HepG2 (cell line): ENCODE measurements around the gene PMVK. TPM values are rescaled to one million over a fixed set of nuclear protein-coding genes. Genes with fewer than 3 reads are reported as not detected.
A peak's percentile ranks its signal among the peaks of the same experiment; 100 is the strongest.

Experiments
- BCL3 ChIP-seq: sonication (generic); formaldehyde crosslinking; IDR thresholded peaks from 2 replicates; pipeline ENCODE4 v1.5.1; 2020; ENCODE audit warnings: mild to moderate bottlenecking, missing genetic modification reagents, moderate library complexity
- HDAC6 ChIP-seq: fragments of 200-600 bp; sonication (generic); IDR thresholded peaks from 2 replicates; pipeline ENCODE4 v1.7.0; 2017; ENCODE audit warnings: mild to moderate bottlenecking, antibody characterized with exemption, low read length, low read depth
- HES4 ChIP-seq: sonication (generic); formaldehyde crosslinking; IDR thresholded peaks from 2 replicates; pipeline ENCODE4 v1.9.0; 2021; ENCODE audit warnings: mild to moderate bottlenecking, missing genetic modification reagents, borderline replicate concordance
- HNRNPLL ChIP-seq: fragments of 200-400 bp; formaldehyde crosslinking; IDR thresholded peaks from 2 replicates; pipeline ENCODE4 v1.6.1; 2017; ENCODE audit warnings: mild to moderate bottlenecking, low read depth, low read length; ENCODE audit not compliant: poor library complexity, severe bottlenecking
- KDM2A ChIP-seq: sonication (generic); formaldehyde crosslinking; IDR thresholded peaks from 2 replicates; pipeline ENCODE4 v1.4.0; 2020; ENCODE audit warnings: low read depth, missing genetic modification reagents, borderline replicate concordance
- KLF16 ChIP-seq, 2 experiments: sonication (generic) in 1 of 2; formaldehyde crosslinking in 1 of 2; IDR thresholded peaks; 2 replicates each; pipeline versions ENCODE4 v1.6.1 to v1.8.0; 2016 to 2023; ENCODE audit warnings: missing genetic modification reagents in 2 of 2, missing compliant biosample characterization in 1 of 2
- MTERF4 ChIP-seq: sonication (generic); formaldehyde crosslinking; IDR thresholded peaks from 2 replicates; pipeline ENCODE4 v1.8.0; 2023; ENCODE audit warnings: mild to moderate bottlenecking, missing genetic modification reagents
- NR2F6 ChIP-seq, 2 experiments: IDR thresholded peaks; 2 replicates each; pipeline ENCODE4 v1.6.1; 2016; ENCODE audit warnings: antibody characterized with exemption in 1 of 2, mild to moderate bottlenecking in 1 of 2
- PRDM4 ChIP-seq: sonication (generic); formaldehyde crosslinking; IDR thresholded peaks from 2 replicates; pipeline ENCODE4 v1.9.0; 2021; ENCODE audit warnings: missing genetic modification reagents, borderline replicate concordance
- SNAI1 ChIP-seq: sonication (generic); formaldehyde crosslinking; IDR thresholded peaks from 2 replicates; pipeline ENCODE4 v1.5.0; 2020; ENCODE audit warnings: mild to moderate bottlenecking, missing genetic modification reagents, borderline replicate concordance
- SOX5 ChIP-seq: IDR thresholded peaks from 2 replicates; pipeline ENCODE4 v1.6.1; 2016; ENCODE audit warnings: borderline replicate concordance
- SP5 ChIP-seq: IDR thresholded peaks from 2 replicates; pipeline ENCODE4 v1.6.1; 2016; ENCODE audit warnings: low read depth, borderline replicate concordance
- SUZ12 ChIP-seq: fragments of 150-350 bp; IDR thresholded peaks from 2 replicates; pipeline ENCODE4 v1.6.1; 2014; ENCODE audit warnings: low read depth, low read length
- TBX3 ChIP-seq: fragments of 450-650 bp; IDR thresholded peaks from 2 replicates; pipeline ENCODE4 v1.6.1; 2017; ENCODE audit warnings: antibody characterized with exemption, mild to moderate bottlenecking, inconsistent platforms, borderline replicate concordance
- TOPORS ChIP-seq: sonication (generic); formaldehyde crosslinking; IDR thresholded peaks from 2 replicates; pipeline ENCODE4 v1.8.0; 2023; ENCODE audit warnings: mild to moderate bottlenecking, missing genetic modification reagents
- ZBTB20 ChIP-seq: sonication (generic); formaldehyde crosslinking; IDR thresholded peaks from 2 replicates; pipeline ENCODE4 v1.8.1; 2023; ENCODE audit warnings: missing genetic modification reagents, low read depth, mild to moderate bottlenecking, borderline replicate concordance
- ZNF563 ChIP-seq: sonication (generic); formaldehyde crosslinking; IDR thresholded peaks from 2 replicates; pipeline ENCODE4 v1.8.0; 2022; ENCODE audit warnings: mild to moderate bottlenecking, moderate library complexity, missing genetic modification reagents
- ZNF616 ChIP-seq: sonication (generic); formaldehyde crosslinking; IDR thresholded peaks from 2 replicates; pipeline ENCODE4 v1.5.0; 2020; ENCODE audit warnings: low read depth, mild to moderate bottlenecking, missing genetic modification reagents
- ZNF660 ChIP-seq: sonication (generic); formaldehyde crosslinking; IDR thresholded peaks from 2 replicates; pipeline ENCODE4 v1.5.1; 2020; ENCODE audit warnings: mild to moderate bottlenecking, low read depth, missing genetic modification reagents, borderline replicate concordance
- ZNF710 ChIP-seq: sonication (generic); formaldehyde crosslinking; IDR thresholded peaks from 2 replicates; pipeline ENCODE4 v1.5.0; 2020; ENCODE audit warnings: mild to moderate bottlenecking, missing genetic modification reagents, borderline replicate concordance
- polyA plus RNA-seq, 8 experiments: library from polyadenylated mRNA; depleted of rRNA in 3 of 8; stranded (reverse) in 7 of 8; unstranded in 1 of 8; fragments of >200 nt; fragmentation: Illumina TruSeq in 4 of 8; extraction: Trizol in 4 of 8; gene quantifications; 2 replicates each; pipeline versions ENCODE4 v1.2.1 to v1.2.3, GENCODE V29; 2011 to 2016; ENCODE audit warnings: low read depth in 4 of 8, missing spikeins in 1 of 8, mixed read lengths in 1 of 8; ENCODE audit not compliant: insufficient read depth in 1 of 8
- total RNA-seq, 5 experiments: library from RNA; depleted of rRNA; stranded (reverse); fragments of >200 nt; fragmentation: Illumina TruSeq; extraction: Trizol; gene quantifications; 2 replicates each; pipeline ENCODE4 v1.2.3, GENCODE V29; 2016; ENCODE audit warnings: low read depth in 1 of 5

The PMVK gene
- total and polyA plus RNA-seq, 2 of the 13 experiments (the other 11 are each of a cell fraction or from before 2014, with no cell fraction given): 3.9 to 12.6 TPM

- TF ChIP-seq ZNF616 (CRISPR knock-in tag) (0 out of 2 replicates have a peak, but pooled peaks have one; percentile 39), KDM2A (CRISPR knock-in tag) (peak; percentile 99), MTERF4 (0 out of 2 replicates have a peak, but pooled peaks have one; percentile 41), NR2F6 (IDR thresholded peaks at IDR 0.05) (no peak), NR2F6 (CRISPR knock-in tag; IDR thresholded peaks at IDR 0.05) (no peak; the same call in 1 of the 2 replicates), BCL3 (CRISPR knock-in tag) (peak; percentile 78; the same call in 1 of the 2 replicates), ZNF563 (CRISPR knock-in tag) (0 out of 2 replicates have a peak, but pooled peaks have one; percentile 62), SUZ12 (no peak), TBX3 (no peak; the same call in 1 of the 2 replicates), SP5 (CRISPR knock-in tag) (peak; percentile 93), SOX5 (peak; percentile 48; the same call in 1 of the 2 replicates), ZNF710 (CRISPR knock-in tag) (0 out of 2 replicates have a peak, but pooled peaks have one; percentile 58), HES4 (CRISPR knock-in tag) (peak; percentile 69; the same call in 1 of the 2 replicates), ZNF660 (CRISPR knock-in tag) (no peak), KLF16 (CRISPR knock-in tag; IDR thresholded peaks at IDR 0.05) (peak in 1 of 2 experiments; percentile 75; a peak in 2 of 4 replicates), PRDM4 (CRISPR knock-in tag) (no peak), HDAC6 (no peak), SNAI1 (no peak), ZBTB20 (CRISPR knock-in tag) (peak; percentile 69), HNRNPLL (peak; percentile 98), TOPORS (CRISPR knock-in tag) (peak; percentile 60; the same call in 1 of the 2 replicates)
These were observed 25.0 kb upstream of the PMVK start, which contains the start of gene PYGO2 (continued) for GRCh38 chr1:154961207-154962155.
